Panc1 (cell line): Measurements from ENCODE around the gene UNC13B. TPM values are rescaled to one million over a fixed set of nuclear protein-coding genes. Genes with fewer than 3 reads are reported as not detected.

ENCODE experiments used
- ATAC-seq: fragments of 200-7000 bp; cut with Tn5 transposase; 2 replicates; pipeline ENCODE4 v1.9.1; 2020; ENCODE audit warnings: mild to moderate bottlenecking, moderate library complexity
- BruUV-seq: library from RNA; stranded (reverse); fragments of 400-500 nt; replicated peaks from 2 replicates; lab custom pipeline; 2021; lab: Mats Ljungman, UMichigan
- CTCF ChIA-PET: fragments of 300-600 bp; sonication (Branson Sonifier 250); formaldehyde crosslinking; loops from one replicate; lab custom pipeline; 2022; ENCODE audit warnings: antibody characterized with exemption; lab: Charles Lee
- POLR2A ChIA-PET: fragments of 300-600 bp; sonication (Branson Sonifier 250); formaldehyde crosslinking; loops from one replicate; lab custom pipeline; 2022; ENCODE audit warnings: antibody characterized with exemption; lab: Charles Lee
- DNase-seq: peaks from one replicate; pipeline ENCODE4 v3.0.0-alpha.2; 2010; ENCODE audit warnings: low read depth, low spot score
- H3K27ac ChIP-seq: 2 replicates; pipeline ENCODE4 v1.5.1; 2011; ENCODE audit warnings: mild to moderate bottlenecking, low read length, inconsistent platforms
- H3K27me3 ChIP-seq: fragments of 200-500 bp; sonication (Bioruptor generic); 2 replicates; pipeline ENCODE4 v1.6.0; 2014; ENCODE audit warnings: low read length, inconsistent platforms; ENCODE audit not compliant: control insufficient read depth, insufficient read depth
- H3K36me3 ChIP-seq: fragments of 200-500 bp; sonication (Bioruptor generic); 2 replicates; pipeline ENCODE4 v1.5.1; 2014; ENCODE audit warnings: inconsistent platforms, mild to moderate bottlenecking, low read length, moderate library complexity; ENCODE audit not compliant: control insufficient read depth, insufficient read depth
- H3K4me1 ChIP-seq: 2 replicates; pipeline ENCODE4 v1.5.1; 2011; ENCODE audit warnings: inconsistent platforms, mild to moderate bottlenecking, low read length, moderate library complexity; ENCODE audit not compliant: control insufficient read depth, insufficient read depth
- H3K4me3 ChIP-seq, 2 experiments: 2 replicates each; pipeline ENCODE4 v1.5.1; 2011 to 2012; ENCODE audit warnings: low read depth in 2 of 2, low read length in 2 of 2, mild to moderate bottlenecking in 2 of 2, inconsistent platforms in 1 of 2, moderate library complexity in 1 of 2
- H3K9me3 ChIP-seq: fragments of 200-500 bp; sonication (Bioruptor generic); 2 replicates; pipeline ENCODE4 v1.5.1; 2014; ENCODE audit warnings: low read depth, mild to moderate bottlenecking, inconsistent platforms, low read length, moderate library complexity; ENCODE audit not compliant: control insufficient read depth, insufficient read depth
- POLR2AphosphoS5 ChIP-seq: IDR thresholded peaks from 2 replicates; pipeline ENCODE4 v1.6.1; 2012; ENCODE audit warnings: mild to moderate bottlenecking, low read depth, low read length, moderate library complexity
- SIN3A ChIP-seq: IDR thresholded peaks from 2 replicates; pipeline ENCODE4 v1.6.1; 2012; ENCODE audit warnings: low read depth, mild to moderate bottlenecking, low read length, moderate library complexity, borderline replicate concordance; ENCODE audit not compliant: insufficient read depth
- TCF7L2 ChIP-seq: IDR thresholded peaks from 2 replicates; pipeline ENCODE4 v1.6.1; 2011; ENCODE audit warnings: mild to moderate bottlenecking, low read depth, low read length, inconsistent platforms
- in situ Hi-C: cut with HindIII; loops from 2 replicates; pipeline ENCODE4 v1.10.0; 2016; ENCODE audit warnings: low sequenced_read_pairs, low pct_unique_long_range_greater_than_20kb
- intact Hi-C: fragments of 100-400 bp; cut with micrococcal nuclease; formaldehyde crosslinking; loops from one replicate; pipeline ENCODE4 v1.10.0; 2022; ENCODE audit not compliant: unreplicated experiment
- total RNA-seq: library from RNA; stranded (reverse); gene quantifications from one replicate; pipeline ENCODE4 v1.2.1, GENCODE V29; 2021; ENCODE audit not compliant: unreplicated experiment
- TF ChIP-seq, protein P1 (sequence below), 2 experiments: IDR thresholded peaks; 2 replicates each; pipeline ENCODE4 v1.6.1; 2011 to 2012; ENCODE audit warnings: low read depth in 2 of 2, control low read depth in 1 of 2, low read length in 1 of 2, mild to moderate bottlenecking in 1 of 2, moderate library complexity in 1 of 2; ENCODE audit not compliant: insufficient read depth in 1 of 2
- TF ChIP-seq, protein P2 (sequence below): fragments of 450-650 bp; IDR thresholded peaks from 2 replicates; pipeline ENCODE4 v1.5.1; 2017; ENCODE audit warnings: mild to moderate bottlenecking

The UNC13B gene
- total RNA-seq, 1 experiment from 2014 or later: 35.2 TPM

DNA sequence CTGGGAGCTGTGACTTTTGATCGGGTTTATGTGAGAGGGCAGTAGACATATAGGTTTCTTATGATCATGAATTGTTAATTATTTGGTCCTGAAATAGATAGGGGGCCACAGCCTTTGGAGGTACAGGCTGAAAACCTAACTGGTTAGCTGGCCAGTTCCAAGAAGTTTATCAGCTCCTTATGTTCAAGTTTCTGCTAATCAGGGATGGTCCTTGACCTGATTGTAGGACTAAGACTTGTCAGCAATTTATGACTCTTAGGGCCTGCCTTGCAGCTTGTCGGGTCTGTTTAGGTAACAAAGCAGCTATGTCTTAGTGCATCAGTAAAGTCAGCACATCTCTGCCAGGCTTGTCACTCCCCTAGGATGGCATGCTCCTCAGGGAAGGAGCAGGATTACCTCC, 176.3 kb downstream of the UNC13B start:
- no peak overlapping the region for H3K27ac ChIP-seq
- CTCF ChIA-PET: no interaction called here
- DNase-seq: no peak
- H3K9me3 ChIP-seq: no peaks in the 10 kb centered on the region
- in situ Hi-C loops (no loop called here), intact Hi-C loops (no loop called here)
- H3K4me3 ChIP-seq: no peak overlapping the region
- TF ChIP-seq TCF7L2 (no peak), SIN3A (no peak), POLR2AphosphoS5 (no peak)
- TF ChIP-seq, protein P1, sequence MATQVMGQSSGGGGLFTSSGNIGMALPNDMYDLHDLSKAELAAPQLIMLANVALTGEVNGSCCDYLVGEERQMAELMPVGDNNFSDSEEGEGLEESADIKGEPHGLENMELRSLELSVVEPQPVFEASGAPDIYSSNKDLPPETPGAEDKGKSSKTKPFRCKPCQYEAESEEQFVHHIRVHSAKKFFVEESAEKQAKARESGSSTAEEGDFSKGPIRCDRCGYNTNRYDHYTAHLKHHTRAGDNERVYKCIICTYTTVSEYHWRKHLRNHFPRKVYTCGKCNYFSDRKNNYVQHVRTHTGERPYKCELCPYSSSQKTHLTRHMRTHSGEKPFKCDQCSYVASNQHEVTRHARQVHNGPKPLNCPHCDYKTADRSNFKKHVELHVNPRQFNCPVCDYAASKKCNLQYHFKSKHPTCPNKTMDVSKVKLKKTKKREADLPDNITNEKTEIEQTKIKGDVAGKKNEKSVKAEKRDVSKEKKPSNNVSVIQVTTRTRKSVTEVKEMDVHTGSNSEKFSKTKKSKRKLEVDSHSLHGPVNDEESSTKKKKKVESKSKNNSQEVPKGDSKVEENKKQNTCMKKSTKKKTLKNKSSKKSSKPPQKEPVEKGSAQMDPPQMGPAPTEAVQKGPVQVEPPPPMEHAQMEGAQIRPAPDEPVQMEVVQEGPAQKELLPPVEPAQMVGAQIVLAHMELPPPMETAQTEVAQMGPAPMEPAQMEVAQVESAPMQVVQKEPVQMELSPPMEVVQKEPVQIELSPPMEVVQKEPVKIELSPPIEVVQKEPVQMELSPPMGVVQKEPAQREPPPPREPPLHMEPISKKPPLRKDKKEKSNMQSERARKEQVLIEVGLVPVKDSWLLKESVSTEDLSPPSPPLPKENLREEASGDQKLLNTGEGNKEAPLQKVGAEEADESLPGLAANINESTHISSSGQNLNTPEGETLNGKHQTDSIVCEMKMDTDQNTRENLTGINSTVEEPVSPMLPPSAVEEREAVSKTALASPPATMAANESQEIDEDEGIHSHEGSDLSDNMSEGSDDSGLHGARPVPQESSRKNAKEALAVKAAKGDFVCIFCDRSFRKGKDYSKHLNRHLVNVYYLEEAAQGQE (IDR thresholded peaks at IDR 0.05; ENCODE audit: insufficient read depth in 1 of 2, low read depth in 2 of 2, low read length in 1 of 2): no peak
- TF ChIP-seq, protein P2, sequence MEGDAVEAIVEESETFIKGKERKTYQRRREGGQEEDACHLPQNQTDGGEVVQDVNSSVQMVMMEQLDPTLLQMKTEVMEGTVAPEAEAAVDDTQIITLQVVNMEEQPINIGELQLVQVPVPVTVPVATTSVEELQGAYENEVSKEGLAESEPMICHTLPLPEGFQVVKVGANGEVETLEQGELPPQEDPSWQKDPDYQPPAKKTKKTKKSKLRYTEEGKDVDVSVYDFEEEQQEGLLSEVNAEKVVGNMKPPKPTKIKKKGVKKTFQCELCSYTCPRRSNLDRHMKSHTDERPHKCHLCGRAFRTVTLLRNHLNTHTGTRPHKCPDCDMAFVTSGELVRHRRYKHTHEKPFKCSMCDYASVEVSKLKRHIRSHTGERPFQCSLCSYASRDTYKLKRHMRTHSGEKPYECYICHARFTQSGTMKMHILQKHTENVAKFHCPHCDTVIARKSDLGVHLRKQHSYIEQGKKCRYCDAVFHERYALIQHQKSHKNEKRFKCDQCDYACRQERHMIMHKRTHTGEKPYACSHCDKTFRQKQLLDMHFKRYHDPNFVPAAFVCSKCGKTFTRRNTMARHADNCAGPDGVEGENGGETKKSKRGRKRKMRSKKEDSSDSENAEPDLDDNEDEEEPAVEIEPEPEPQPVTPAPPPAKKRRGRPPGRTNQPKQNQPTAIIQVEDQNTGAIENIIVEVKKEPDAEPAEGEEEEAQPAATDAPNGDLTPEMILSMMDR: no peak
- ATAC-seq: no peak
- no peaks in the 10 kb centered on the region for H3K4me1 ChIP-seq
- POLR2A ChIA-PET: no interaction called here
- H3K36me3 ChIP-seq: no peaks in the 10 kb centered on the region
- BruUV-seq: no TSS peak
- H3K27me3 ChIP-seq: no peaks in the 10 kb centered on the region

DNA sequence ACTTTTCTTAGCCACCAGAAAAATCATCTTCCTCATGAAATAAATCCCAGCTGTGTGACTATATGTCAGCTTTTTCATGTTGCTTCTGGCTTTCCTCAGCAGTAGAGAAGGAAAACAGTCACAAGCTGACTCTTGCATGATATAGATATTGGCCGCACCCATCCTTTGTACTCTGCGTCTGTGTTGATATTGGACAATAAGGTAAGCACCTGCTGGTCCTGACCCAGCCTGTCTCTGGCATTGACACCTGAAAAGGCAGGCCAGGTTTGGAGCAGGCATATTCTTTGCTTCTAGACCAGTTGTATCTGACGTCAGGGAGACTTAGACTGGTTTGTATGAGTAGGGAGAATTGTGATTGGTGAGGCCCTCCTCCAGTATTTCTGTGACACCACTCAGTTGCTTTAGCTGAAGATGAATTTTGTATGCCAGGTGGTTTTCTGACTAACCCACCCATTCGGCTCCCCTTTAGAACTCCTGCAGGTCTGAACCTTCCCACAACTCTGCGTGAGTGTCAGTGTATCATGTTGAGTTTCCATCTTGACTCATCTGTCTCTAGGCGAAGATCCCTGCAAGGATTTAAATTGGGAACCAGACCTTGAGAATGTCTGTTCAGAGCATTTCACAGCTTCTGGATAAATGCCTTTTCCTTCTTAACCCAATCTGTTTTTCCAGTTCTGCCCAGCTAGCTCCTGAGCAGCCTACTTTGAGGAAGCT, 176.9 kb downstream of the UNC13B start:
- CTCF ChIA-PET: interaction anchor here (0.6 kb wide), 1 partner anchor 30 kb away, joined by 3 read pairs; no protein-coding TSS in a partner anchor
- no peaks in the 10 kb centered on the region for H3K27me3 ChIP-seq
- no peak overlapping the region for H3K27ac ChIP-seq
- POLR2A ChIA-PET: no interaction called here
- ATAC-seq (no peak), DNase-seq (no peak)
- no TSS peak for BruUV-seq
- H3K4me3 ChIP-seq: no peak overlapping the region
- TF ChIP-seq, protein P2: no peak
- TF ChIP-seq, protein P1 (IDR thresholded peaks at IDR 0.05; ENCODE audit: insufficient read depth in 1 of 2, low read depth in 2 of 2, low read length in 1 of 2): no peak
- no peak for TF ChIP-seq POLR2AphosphoS5
- no peak for TF ChIP-seq SIN3A
- no peak for TF ChIP-seq TCF7L2
- no peaks in the 10 kb centered on the region for H3K9me3 ChIP-seq
- H3K4me1 ChIP-seq: no peaks in the 10 kb centered on the region
- in situ Hi-C loops (no loop called here), intact Hi-C loops (no loop called here)
- no peaks in the 10 kb centered on the region for H3K36me3 ChIP-seq
